ELR (cell line): Measurements from ENCODE around the gene DSC2.
A peak's percentile ranks its signal among the peaks of the same experiment; 100 is the strongest.
"Not testable (repeated sequence)": the region's sequence is repeated elsewhere in the genome, so short reads cannot be mapped to it uniquely, and the experiment has no call there.

ENCODE experiments used
- DNase-seq: peaks from one replicate; pipeline ENCODE4 v3.0.0-alpha.2; 2015; ENCODE audit warnings: low read depth

Gene DSC2

GRCh38 chr18:31102025-31102684 is at the start of gene DSC2:
Gene DSC2, minus strand, starts transcription at chr18:31102421. Its CDS starts 450 bp downstream, at chr18:31101971.
- DNase-seq: no peak

DNA sequence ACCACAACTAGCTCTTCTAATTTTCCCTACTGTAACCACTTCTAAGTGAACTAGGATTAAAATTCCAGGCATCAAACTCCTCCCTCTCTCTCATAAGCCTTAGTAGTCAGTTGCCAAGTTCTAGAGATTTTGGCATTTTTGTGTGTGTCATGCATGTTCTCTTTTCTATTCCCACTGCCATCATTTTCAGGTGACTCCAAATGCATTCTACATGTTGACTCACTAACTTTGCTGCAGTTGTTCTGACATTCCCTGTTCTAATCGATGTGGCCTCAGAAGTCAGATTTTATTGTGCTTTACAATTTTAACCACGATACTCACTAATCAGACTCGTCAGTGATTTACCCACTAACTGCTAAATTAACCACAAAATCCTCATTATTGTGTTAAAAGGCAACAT is 47.1 kb upstream of the DSC2 start:
- DNase-seq: no peak

GRCh38 chr18:31148600-31148999 is 46.4 kb upstream of the DSC2 start:
- DNase-seq: no peak

DNA sequence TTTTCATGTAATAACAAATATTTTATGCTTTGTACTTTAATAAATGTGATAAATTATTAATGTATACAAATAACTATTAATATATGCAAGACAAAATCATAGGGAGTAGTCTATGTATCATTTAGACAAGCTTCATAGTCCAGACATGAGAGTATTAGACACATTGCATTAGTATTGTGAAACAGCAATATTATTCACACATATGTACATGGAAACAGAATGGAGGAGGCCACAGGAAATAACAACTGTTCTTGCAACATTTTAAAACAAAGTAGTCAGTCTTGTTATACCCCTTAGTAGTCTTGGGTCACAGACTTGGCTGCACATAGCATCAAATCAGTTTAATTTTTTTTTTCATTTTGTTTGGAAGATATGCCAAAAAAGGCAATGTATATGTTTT is 44.6 kb upstream of the DSC2 start:
- DNase-seq: no peak

- peak; percentile 2 for DNase-seq
These were observed 40.8 kb upstream of the DSC2 start for GRCh38 chr18:31143025-31143424.

- no peak for DNase-seq
These were observed 36.5 kb upstream of the DSC2 start for GRCh38 chr18:31138709-31139108.

GRCh38 chr18:31134988-31135529 is 32.8 kb upstream of the DSC2 start:
- DNase-seq: no peak

GRCh38 chr18:31129398-31130115 is 27.3 kb upstream of the DSC2 start:
- no peak for DNase-seq

DNA sequence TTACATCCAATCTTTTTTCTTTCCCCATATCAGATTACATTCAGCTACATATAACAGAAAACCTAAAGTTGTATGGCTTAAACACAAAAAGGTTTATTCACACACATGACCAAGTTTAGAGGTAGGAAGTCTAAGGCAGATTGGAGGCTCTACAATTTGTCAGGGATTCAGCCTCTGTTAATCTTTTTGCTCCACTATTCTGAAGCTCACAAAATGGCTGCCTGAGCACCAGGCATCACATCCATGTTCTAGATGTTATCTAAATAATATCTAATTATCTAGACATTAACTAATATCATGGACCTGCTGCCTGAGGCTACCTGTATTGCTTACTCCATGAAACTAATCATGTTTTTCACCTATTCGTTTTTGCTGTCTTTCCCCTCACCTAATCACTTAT is 23.7 kb upstream of the DSC2 start:
- DNase-seq: no peak

DNA sequence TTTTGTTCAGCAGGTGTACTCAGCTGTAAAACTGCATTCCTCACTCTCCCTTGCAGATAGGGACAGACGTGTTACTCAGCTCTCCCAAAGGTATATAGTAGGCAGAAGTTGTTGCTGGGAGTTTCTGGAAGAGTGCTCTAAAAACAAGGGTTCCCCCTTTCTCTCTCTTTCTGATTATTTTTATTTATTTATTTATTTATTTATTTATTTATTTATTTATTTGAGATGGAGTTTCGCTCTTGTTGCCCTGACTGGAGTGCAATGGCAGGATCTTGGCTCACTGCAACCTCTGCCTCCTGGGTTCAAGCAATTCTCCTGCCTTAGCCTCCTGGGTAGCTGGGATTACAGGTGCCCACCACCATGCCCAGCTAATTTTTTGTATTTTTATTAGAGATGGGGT is 20.9 kb upstream of the DSC2 start:
- not testable (repeated sequence) for DNase-seq

GRCh38 chr18:31120594-31120993 is 18.4 kb upstream of the DSC2 start:
- no peak for DNase-seq

DNA sequence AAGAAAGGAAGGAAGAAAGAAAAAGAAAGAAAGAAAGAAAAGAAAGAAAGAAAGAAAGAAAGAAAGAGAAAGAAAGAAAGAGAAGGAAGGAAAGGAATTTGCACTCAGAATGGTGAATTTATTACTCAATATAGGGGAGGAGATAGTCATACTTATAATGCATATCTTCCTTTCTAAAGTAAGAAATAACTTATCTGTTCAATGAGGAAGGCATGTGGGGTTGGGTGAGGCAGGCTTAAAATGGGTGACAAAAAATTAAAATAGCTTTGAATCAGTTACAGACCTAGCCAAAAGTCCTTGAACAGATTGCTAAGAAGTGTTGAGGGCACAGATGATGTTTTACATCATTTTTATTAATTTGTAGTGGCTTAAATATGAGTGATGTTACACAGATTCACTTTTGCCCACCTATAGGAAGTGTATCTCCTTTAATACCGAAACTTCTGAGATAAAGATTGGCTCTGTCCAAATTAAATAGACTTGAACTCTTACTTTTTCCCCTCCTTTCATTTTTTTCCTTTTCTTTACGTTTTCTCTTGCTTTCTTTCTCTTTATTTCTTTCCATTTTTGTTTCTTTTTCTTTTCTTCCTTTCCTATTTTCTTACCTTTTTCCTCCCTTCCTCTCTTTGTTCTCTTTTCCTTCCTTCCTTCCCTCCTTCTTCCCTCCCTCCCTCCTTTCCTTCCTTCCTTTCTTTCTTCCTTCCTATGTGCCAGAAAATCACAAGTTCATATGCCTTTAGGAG is 14.8 kb upstream of the DSC2 start:
- DNase-seq: no peak

DNA sequence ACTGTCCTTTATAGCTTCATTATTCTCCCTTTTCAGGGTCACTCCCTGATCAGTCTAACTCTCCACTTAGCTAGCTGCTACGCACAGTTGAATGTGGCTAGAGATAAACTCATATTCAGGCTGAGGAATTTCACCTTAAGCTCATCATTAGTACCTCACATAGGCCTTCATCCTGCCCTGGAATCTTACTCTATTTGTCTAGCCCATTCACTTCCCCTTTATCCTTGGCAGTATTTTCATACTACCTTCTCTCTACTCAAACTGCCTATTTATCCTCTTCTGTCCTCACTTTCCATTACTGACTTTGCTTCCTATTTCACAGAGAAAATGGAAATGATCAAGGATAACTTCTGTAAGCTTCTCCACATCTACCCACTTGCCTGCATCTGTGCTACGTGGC is 10.6 kb upstream of the DSC2 start:
- DNase-seq: no peak

- DNase-seq: peak; percentile 23
These were observed 3.5 kb upstream of the DSC2 start for GRCh38 chr18:31105733-31106132.

GRCh38 chr18:31104444-31104843 is 2.2 kb upstream of the DSC2 start:
- no peak for DNase-seq

GRCh38 chr18:31103423-31103822 is 1.2 kb upstream of the DSC2 start:
- DNase-seq: no peak

GRCh38 chr18:31102941-31103340 is 720 bp upstream of the DSC2 start:
- DNase-seq: no peak

- no peak for DNase-seq
These were observed 817 bp downstream of the DSC2 start for GRCh38 chr18:31101183-31102024.

GRCh38 chr18:31100436-31101182 is 1.6 kb downstream of the DSC2 start:
- DNase-seq: no peak

DNA sequence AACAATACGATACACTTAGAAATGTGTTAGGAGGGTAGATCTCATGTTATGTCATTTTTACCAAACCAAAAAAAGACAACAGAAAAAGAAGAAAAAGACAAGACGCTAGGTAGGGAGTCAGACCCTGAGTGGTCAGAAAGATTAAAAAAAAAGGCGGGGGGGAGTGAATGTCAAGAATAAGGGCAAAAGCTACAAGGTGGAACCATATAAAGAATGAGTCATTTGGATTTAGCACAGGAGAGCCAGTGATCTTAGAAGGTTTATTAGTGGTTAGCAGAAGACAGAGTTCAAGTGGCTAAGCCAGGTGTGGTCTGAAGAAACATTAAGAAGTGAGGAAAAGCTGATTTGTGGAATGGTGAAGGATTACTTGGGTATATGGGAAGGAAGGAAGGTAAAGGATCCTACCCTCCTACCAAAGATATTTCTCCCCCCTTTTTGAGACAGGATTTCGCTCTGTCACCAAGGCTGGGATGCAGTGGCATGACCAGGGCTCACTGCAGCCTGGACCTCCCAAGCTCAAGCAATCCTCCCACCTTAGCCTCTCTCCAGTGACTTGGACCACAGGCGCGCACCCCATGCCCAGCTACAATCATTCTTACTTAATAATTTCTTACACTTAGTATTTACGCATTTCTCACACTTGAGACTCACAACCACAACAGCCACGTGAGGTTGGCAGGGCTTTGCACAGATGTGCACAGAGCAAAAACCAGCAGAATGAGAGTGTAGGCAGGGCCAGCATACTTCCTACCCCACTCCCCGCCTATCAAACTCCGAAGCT is 2.6 kb downstream of the DSC2 start:
- no peak for DNase-seq
